Stimulated activated CD4-positive, alpha-beta T cell treated with anti-CD3 and anti-CD28 coated beads, Interleukin-4, amount 100 ng/mL, for 24 hours (primary cell): Measurements from ENCODE around the gene ITPKA.
A peak's percentile ranks its signal among the peaks of the same experiment; 100 is the strongest.

Source experiments
- DNase-seq: peaks from one replicate; pipeline ENCODE4 v3.0.0-alpha.2; 2020

ITPKA gene

GRCh38 chr15:41491889-41492288 is 1.8 kb upstream of the ITPKA start:
- DNase-seq, result no peak

GRCh38 chr15:41492597-41493204 is 973 bp upstream of the ITPKA start:
- no peak for DNase-seq

- DNase-seq, result no peak
Measured at GRCh38 chr15:41493902-41494189, 172 bp downstream of the ITPKA start.

GRCh38 chr15:41494190-41494921 is 682 bp downstream of the ITPKA start:
- peak; percentile 35 for DNase-seq

- peak; percentile 33 for DNase-seq
Measured at GRCh38 chr15:41494922-41495735, 1.5 kb downstream of the ITPKA start.

- no peak for DNase-seq
Measured at GRCh38 chr15:41495736-41496599, 2.3 kb downstream of the ITPKA start.

GRCh38 chr15:41498657-41499056 is 5.0 kb downstream of the ITPKA start:
- no peak for DNase-seq

GRCh38 chr15:41499109-41499851 is 5.6 kb downstream of the ITPKA start:
- DNase-seq, result no peak

- peak; percentile 41 for DNase-seq
Measured at GRCh38 chr15:41501191-41501917, 7.7 kb downstream of the ITPKA start.

GRCh38 chr15:41501931-41502794 is 8.5 kb downstream of the ITPKA start:
- no peak for DNase-seq

GRCh38 chr15:41502795-41503668 is 9.4 kb downstream of the ITPKA start:
- no peak for DNase-seq

GRCh38 chr15:41503669-41504010 is 10.0 kb downstream of the ITPKA start:
- DNase-seq, result no peak

GRCh38 chr15:41504751-41505492 is 11.2 kb downstream of the ITPKA start:
- no peak for DNase-seq

GRCh38 chr15:41505776-41506175 is 12.1 kb downstream of the ITPKA start:
- no peak for DNase-seq

GRCh38 chr15:41506796-41507341 is 13.2 kb downstream of the ITPKA start:
- DNase-seq, result no peak

GRCh38 chr15:41507820-41508290 is 14.2 kb downstream of the ITPKA start:
- no peak for DNase-seq

GRCh38 chr15:41510728-41511127 is 17.1 kb downstream of the ITPKA start:
- DNase-seq, result no peak

- no peak for DNase-seq
Measured at GRCh38 chr15:41511331-41511898, 17.7 kb downstream of the ITPKA start.
